GM12878 (cell line): ENCODE measurements around the gene CSH2. TPM values are rescaled to one million over a fixed set of nuclear protein-coding genes. Genes with fewer than 3 reads are reported as not detected.

Experiments used
- ATAC-seq: fragments of 200-7000 bp; cut with Tn5 transposase; 3 replicates; pipeline ENCODE4 v1.9.1; 2020; ENCODE audit warnings: mild to moderate bottlenecking, moderate library complexity
- BruUV-seq: library from RNA; stranded (reverse); fragments of 400-500 nt; replicated peaks from 2 replicates; lab custom pipeline; 2021; lab: Mats Ljungman, UMichigan
- CTCF ChIA-PET: fragments of 300-600 bp; sonication (Branson Sonifier 250); formaldehyde crosslinking; extraction: SDS; loops from one replicate; lab custom pipeline; 2021; ENCODE audit warnings: inconsistent platforms; lab: Yijun Ruan, JAX
- POLR2A ChIA-PET: fragments of 350-600 bp; formaldehyde crosslinking; extraction: SDS; loops from one replicate; lab custom pipeline; 2021; ENCODE audit warnings: inconsistent platforms; lab: Charles Lee
- RAD21 ChIA-PET: fragments of 300-600 bp; sonication (Branson Sonifier 250); formaldehyde crosslinking; loops from one replicate; lab custom pipeline; 2023; ENCODE audit warnings: antibody characterized with exemption; ENCODE audit not compliant: unreplicated experiment; lab: Charles Lee
- SMC1A ChIA-PET: fragments of 300-600 bp; sonication (Branson Sonifier 250); formaldehyde crosslinking; loops from one replicate; lab custom pipeline; 2023; ENCODE audit not compliant: unreplicated experiment, uncharacterized antibody; lab: Charles Lee
- DNase-seq: peaks from one replicate; pipeline ENCODE4 v3.0.0-alpha.2; 2011; ENCODE audit warnings: low read depth, low spot score
- FAIRE-seq: peaks from 3 replicates; lab custom pipeline; 2011; peaks lifted over from hg19 to GRCh38; lab: Jason Lieb, UNC
- H2AFZ ChIP-seq: 2 replicates; pipeline ENCODE4 v1.6.0; 2011; ENCODE audit warnings: low read depth, low read length, control low read depth; ENCODE audit not compliant: control insufficient read depth
- H3K27ac ChIP-seq: 2 replicates; pipeline ENCODE4 v1.5.1; 2011; ENCODE audit warnings: control low read depth; ENCODE audit not compliant: control insufficient read depth, insufficient read depth
- H3K27me3 ChIP-seq, 2 experiments: replicated peaks in 1 of 2; 2 replicates each; pipeline versions ENCODE4 v1.6.0 to v1.6.1; 2011; ENCODE audit warnings: low read length in 1 of 2; ENCODE audit not compliant: control insufficient read depth in 2 of 2, insufficient read depth in 2 of 2
- H3K36me3 ChIP-seq, 2 experiments: 2 replicates each; pipeline ENCODE4 v1.5.1; 2011; ENCODE audit warnings: low read length in 1 of 2; ENCODE audit not compliant: control insufficient read depth in 2 of 2, insufficient read depth in 2 of 2
- H3K4me1 ChIP-seq: 2 replicates; pipeline ENCODE4 v1.6.1; 2011; ENCODE audit warnings: mild to moderate bottlenecking, low read length, moderate library complexity, mixed read lengths; ENCODE audit not compliant: control insufficient read depth, insufficient read depth
- H3K4me2 ChIP-seq: 2 replicates; pipeline ENCODE4 v1.6.0; 2011; ENCODE audit warnings: control low read depth; ENCODE audit not compliant: control insufficient read depth, insufficient read depth
- H3K4me3 ChIP-seq: fragments of 200-600 bp; sonication (generic); 2 replicates; pipeline ENCODE4 v1.5.1; 2016
- H3K79me2 ChIP-seq: 2 replicates; pipeline ENCODE4 v1.6.0; 2011; ENCODE audit warnings: low read length; ENCODE audit not compliant: control insufficient read depth, insufficient read depth
- H3K9ac ChIP-seq: 2 replicates; pipeline ENCODE4 v1.8.0; 2011; ENCODE audit warnings: low read length, control low read depth, mixed read lengths; ENCODE audit not compliant: control insufficient read depth, insufficient read depth
- H3K9me3 ChIP-seq: replicated peaks from 3 replicates; pipeline ENCODE4 v1.5.1; 2011; ENCODE audit warnings: mild to moderate bottlenecking, low read length; ENCODE audit not compliant: control insufficient read depth, insufficient read depth
- H4K20me1 ChIP-seq: 2 replicates; pipeline ENCODE4 v1.6.0; 2011; ENCODE audit not compliant: control insufficient read depth, insufficient read depth
- ATF7 ChIP-seq: fragments of 450-650 bp; IDR thresholded peaks from 2 replicates; pipeline ENCODE4 v1.6.1; 2016; ENCODE audit warnings: low read depth, mild to moderate bottlenecking
- HDAC6 ChIP-seq: fragments of 200-600 bp; sonication (generic); IDR thresholded peaks from one replicate; pipeline ENCODE4 v1.8.0; 2017; ENCODE audit warnings: antibody characterized with exemption; ENCODE audit not compliant: unreplicated experiment
- IKZF2 ChIP-seq, 2 experiments: fragments of 450-650 bp; IDR thresholded peaks; 2 replicates each; pipeline ENCODE4 v1.6.1; 2017; ENCODE audit warnings: mild to moderate bottlenecking in 2 of 2, moderate library complexity in 2 of 2
- MEF2B ChIP-seq: fragments of 450-650 bp; IDR thresholded peaks from 2 replicates; pipeline ENCODE4 v1.6.1; 2018; ENCODE audit warnings: mild to moderate bottlenecking, moderate library complexity; ENCODE audit not compliant: partially characterized antibody, poor library complexity, severe bottlenecking
- POLR2A ChIP-seq: IDR thresholded peaks from 2 replicates; pipeline ENCODE4 v1.6.1; 2011; ENCODE audit warnings: low read depth, mild to moderate bottlenecking, low read length
- WGBS: methylation state at CpG from one replicate; pipeline ENCODE4 v1.1.6; 2016; ENCODE audit warnings: low lambda C conversion rate; ENCODE audit not compliant: insufficient replicate concordance, insufficient coverage; ENCODE audit errors: missing lambda C conversion rate; 5-methylcytosine and 5-hydroxymethylcytosine counted together
- in situ Hi-C: fragments of 300-500 bp; cut with MboI; formaldehyde crosslinking; loops from 9 replicates; pipeline ENCODE4 v1.14.3; 2018; ENCODE audit warnings: mixed read lengths
- intact Hi-C: fragments of 100-400 bp; cut with micrococcal nuclease; formaldehyde crosslinking; loops from one replicate; pipeline ENCODE4 v1.14.2; 2022; ENCODE audit not compliant: unreplicated experiment
- polyA plus RNA-seq, 11 experiments: library from polyadenylated mRNA; depleted of rRNA in 4 of 11; unstranded in 6 of 11; stranded (reverse) in 5 of 11; fragments of >200 nt; fragmentation: Nextera tagmentation in 4 of 11; fragmentation: Illumina TruSeq in 1 of 11; extraction: Ambion mirVana in 4 of 11; extraction: Trizol in 1 of 11; gene quantifications; 1 replicate in 1 of 11; 2 replicates in 10 of 11; pipeline versions ENCODE4 v1.2.1 to v1.2.3, GENCODE V29; 2011 to 2016; ENCODE audit warnings: inconsistent platforms in 2 of 11, missing spikeins in 2 of 11, low read depth in 1 of 11
- total RNA-seq, 4 experiments: library from RNA; depleted of rRNA in 3 of 4; stranded (reverse); fragments of >200 nt in 3 of 4; fragmentation: Illumina TruSeq in 1 of 4; extraction: Trizol in 1 of 4; gene quantifications; 2 replicates each; pipeline versions ENCODE4 v1.2.1 to v1.2.3, GENCODE V29; 2013 to 2021

The CSH2 gene
- total and polyA plus RNA-seq, 10 of the 15 experiments (the other 5 are each of a cell fraction or from before 2014, with no cell fraction given): not detected

DNA sequence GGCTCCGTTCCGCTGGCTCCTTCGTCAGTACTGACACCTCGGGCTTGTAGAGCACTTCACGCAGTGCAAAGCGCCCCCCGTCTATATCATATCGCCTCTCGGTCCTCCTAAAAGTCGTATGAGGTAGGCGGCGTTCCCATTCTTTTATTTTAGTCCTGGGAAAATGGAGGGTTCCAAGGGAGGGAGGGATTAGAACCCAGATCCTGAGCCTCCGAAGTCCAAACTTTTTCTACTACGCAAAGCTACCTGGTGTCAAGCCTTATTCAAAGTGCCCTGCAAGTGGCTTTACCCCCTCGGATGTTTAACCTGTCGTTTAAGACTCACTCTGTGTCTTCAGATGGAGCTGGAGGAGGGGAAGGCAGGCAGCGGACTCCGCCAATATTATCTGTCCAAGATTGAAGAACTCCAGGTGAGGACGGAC is 45.7 kb downstream of the CSH2 start:
- H3K4me3 ChIP-seq: peak overlapping the region; percentile 83
- POLR2A ChIA-PET: interaction anchor here (0.6 to 4.4 kb wide), 9 partner anchors 11 to 1834 kb away, joined by 3 to 22 read pairs (median 5); partner anchors contain the start of genes CCDC47 and DDX42
- under 1% methylated on average over 19 of the region's 19 CpGs for whole genome bisulfite sequencing

More for the DNA sequence above, 45.7 kb downstream of the CSH2 start:
- DNase-seq: no peak
- Histone ChIP-seq H3K9me3 (no peaks in the 10 kb centered on the region), H3K4me1 (peaks cover 17% of the 10 kb centered on the region), H3K36me3 (peaks cover 26 to 38% of the 10 kb centered on the region in 2 experiments; a peak in 3 of 4 replicates), H4K20me1 (no peaks in the 10 kb centered on the region), H3K79me2 (peaks cover 48% of the 10 kb centered on the region), H3K9ac (peak overlapping the region; percentile 81), H3K4me2 (peak overlapping the region; percentile 97), H2AFZ (peak overlapping the region; percentile 97), H3K27ac (peak overlapping the region; percentile 95), H3K27me3 (no peaks in the 10 kb centered on the region)
- no peak for FAIRE-seq
- intact Hi-C loops (loop anchor here (1.0 to 2.0 kb wide), 3 partner anchors 11 to 129 kb away; partner anchors contain the start of gene CCDC47), in situ Hi-C loops (loop anchor here (25.0 kb wide), 1 partner anchor 391 kb away; the partner anchor contains the start of gene CYB561)
- ATAC-seq: no peak
- BruUV-seq: no TSS peak
- TF ChIP-seq IKZF2 (IDR thresholded peaks at IDR 0.05): peak in 1 of 2 experiments; percentile 45; a peak in 1 of 4 replicates
- TF ChIP-seq HDAC6: no peak
- TF ChIP-seq POLR2A: no peak
- no peak for TF ChIP-seq MEF2B
- no peak for TF ChIP-seq ATF7
- SMC1A ChIA-PET: interaction anchor here (1.2 to 1.5 kb wide), 8 partner anchors 10 to 129 kb away, joined by 3 to 12 read pairs (median 6); no protein-coding TSS in a partner anchor
- CTCF ChIA-PET: interaction anchor here (0.8 to 2.9 kb wide), 16 partner anchors 9 to 402 kb away, joined by 3 to 19 read pairs (median 4); partner anchors contain the start of genes CCDC47, DDX42 and SMARCD2
- RAD21 ChIA-PET: interaction anchor here (0.8 to 1.5 kb wide), 6 partner anchors 11 to 131 kb away, joined by 3 to 5 read pairs (median 4); partner anchors contain the start of gene CCDC47
